ENCODE data around the gene DGKI. TPM values are rescaled to one million over a fixed set of nuclear protein-coding genes. Genes with fewer than 3 reads are reported as not detected.

Gene DGKI
- total RNA-seq, 1 experiment from 2014 or later, result 0.55 TPM

DNA sequence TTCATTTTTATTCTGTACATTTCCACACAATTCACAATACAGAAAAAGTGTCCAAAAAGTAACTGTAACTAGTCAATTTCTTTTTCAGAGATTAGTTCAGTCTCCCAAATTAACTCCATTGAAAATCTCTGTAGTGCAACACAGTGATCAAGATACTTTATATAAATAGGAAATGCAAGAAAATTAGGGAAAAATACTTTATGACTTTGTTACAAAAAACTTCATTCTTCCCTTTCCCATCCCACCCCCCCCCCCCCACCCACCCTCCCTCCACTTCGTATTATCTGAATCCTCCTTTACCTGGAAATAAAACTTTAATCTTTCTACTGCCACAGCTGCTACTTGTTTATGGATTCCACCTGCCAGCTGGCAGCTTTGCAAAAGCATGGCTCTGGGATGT, 465.7 kb downstream of the DGKI start:
- Histone ChIP-seq H3K79me1 (ENCODE audit: insufficient read depth, low read depth, low read length, poor library complexity, severe bottlenecking) (no peaks in the 10 kb centered on the region), H2AK5ac (ENCODE audit: insufficient read length, low read length) (no peak overlapping the region), H3K56ac (ENCODE audit: insufficient read length, low read depth, low read length) (no peak overlapping the region), H3K4me1 (ENCODE audit: insufficient read depth, low read length) (no peaks in the 10 kb centered on the region; the same call in 1 of the 2 replicates), H3K9me3 (ENCODE audit: control insufficient read depth, low read depth, low read length) (no peaks in the 10 kb centered on the region), H4K20me1 (ENCODE audit: control insufficient read depth, insufficient read depth, insufficient read length) (no peaks in the 10 kb centered on the region), H2BK20ac (ENCODE audit: low read depth, low read length, poor library complexity, severe bottlenecking) (no peak overlapping the region), H3K4me2 (ENCODE audit: insufficient read depth, insufficient read length, low read length) (no peak overlapping the region), H4K91ac (ENCODE audit: insufficient read length, low read depth, low read length) (no peak overlapping the region), H2BK5ac (ENCODE audit: insufficient read length, low read length) (no peak overlapping the region), H3K4ac (ENCODE audit: low read depth, low read length) (no peak overlapping the region), H3K27me3 (ENCODE audit: insufficient read depth, low read length) (no peaks in the 10 kb centered on the region), H3K79me2 (ENCODE audit: insufficient read depth, low read length) (no peaks in the 10 kb centered on the region), H3K23me2 (ENCODE audit: insufficient read length, low read depth, low read length, poor library complexity, severe bottlenecking) (no peaks in the 10 kb centered on the region), H3K27ac (ENCODE audit: insufficient read length, low read depth, low read length) (no peak overlapping the region), H4K8ac (replicated peaks; ENCODE audit: insufficient read length, low read depth, low read length) (no peak overlapping the region), H4K5ac (ENCODE audit: insufficient read length, low read depth, low read length) (no peak overlapping the region), H3K14ac (ENCODE audit: insufficient read depth, low read length) (no peak overlapping the region), H3T11ph (ENCODE audit: low read length) (no peak overlapping the region), H3K23ac (ENCODE audit: insufficient read length, low read depth, low read length) (no peak overlapping the region), H3K9ac (ENCODE audit: extremely low read depth, insufficient read length, low read length) (no peak overlapping the region), H2BK15ac (ENCODE audit: low read depth, low read length) (no peak overlapping the region), H2BK120ac (ENCODE audit: low read depth, low read length, poor library complexity, severe bottlenecking) (no peak overlapping the region), H2AFZ (ENCODE audit: low read length) (no peak overlapping the region), H3K18ac (ENCODE audit: insufficient read length, low read depth, low read length) (no peak overlapping the region), H2BK12ac (ENCODE audit: insufficient read length, low read depth, low read length) (no peak overlapping the region)
- DNase-seq, result no peak
- WGBS (ENCODE audit: extremely low coverage, insufficient read length, low lambda C conversion rate), result no CpG with 5 or more reads among the region's 1 CpG
- no peaks in the 10 kb centered on the region for H3K36me3 Mint-ChIP-seq (ENCODE audit: insufficient read depth in 1 of 3, low read depth in 3 of 3)
- H3K4me1 Mint-ChIP-seq, result no peaks in the 10 kb centered on the region
- H3K4me3 Mint-ChIP-seq, result no peak overlapping the region
- no peak for TF ChIP-seq CTCF (conservative IDR thresholded peaks at IDR 0.05)
- H3K27me3 Mint-ChIP-seq (ENCODE audit: low read depth), result no peaks in the 10 kb centered on the region
- no peaks in the 10 kb centered on the region; a peak in 2 of 5 replicates for H3K9me3 Mint-ChIP-seq
- no peak overlapping the region for H3K27ac Mint-ChIP-seq
